GM21619 (cell line): ENCODE data around the gene SLC25A1.

Experiments used
- ATAC-seq: cut with Tn5 transposase; IDR thresholded peaks from one replicate; pipeline ENCODE4 v1.9.1; 2021; ENCODE audit not compliant: unreplicated experiment

The SLC25A1 gene

DNA sequence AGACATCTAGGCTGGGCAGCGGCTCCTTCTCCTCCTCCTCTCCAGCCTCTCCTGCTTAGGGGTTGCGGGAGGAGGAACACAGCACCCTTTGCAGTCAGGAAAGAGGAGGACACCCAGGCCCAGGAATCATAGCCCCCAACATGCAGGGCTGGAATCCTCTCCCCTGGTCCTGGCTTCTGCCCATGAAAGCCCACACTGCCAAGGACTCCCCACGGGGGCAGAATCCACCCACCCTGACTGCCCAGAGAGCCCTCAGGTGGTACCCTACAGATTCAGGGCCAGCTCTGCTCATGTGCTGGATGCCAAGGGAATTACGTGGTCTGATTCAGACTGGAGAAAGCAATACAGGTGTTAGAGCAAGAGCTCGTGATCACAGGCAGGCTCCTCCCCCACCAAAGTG, 38.6 kb downstream of the SLC25A1 start:
- ATAC-seq: no peak

GRCh38 chr22:19139001-19139356, 39.6 kb downstream of the SLC25A1 start:
- ATAC-seq: no peak

GRCh38 chr22:19138217-19139000, 40.1 kb downstream of the SLC25A1 start:
- no peak for ATAC-seq

DNA sequence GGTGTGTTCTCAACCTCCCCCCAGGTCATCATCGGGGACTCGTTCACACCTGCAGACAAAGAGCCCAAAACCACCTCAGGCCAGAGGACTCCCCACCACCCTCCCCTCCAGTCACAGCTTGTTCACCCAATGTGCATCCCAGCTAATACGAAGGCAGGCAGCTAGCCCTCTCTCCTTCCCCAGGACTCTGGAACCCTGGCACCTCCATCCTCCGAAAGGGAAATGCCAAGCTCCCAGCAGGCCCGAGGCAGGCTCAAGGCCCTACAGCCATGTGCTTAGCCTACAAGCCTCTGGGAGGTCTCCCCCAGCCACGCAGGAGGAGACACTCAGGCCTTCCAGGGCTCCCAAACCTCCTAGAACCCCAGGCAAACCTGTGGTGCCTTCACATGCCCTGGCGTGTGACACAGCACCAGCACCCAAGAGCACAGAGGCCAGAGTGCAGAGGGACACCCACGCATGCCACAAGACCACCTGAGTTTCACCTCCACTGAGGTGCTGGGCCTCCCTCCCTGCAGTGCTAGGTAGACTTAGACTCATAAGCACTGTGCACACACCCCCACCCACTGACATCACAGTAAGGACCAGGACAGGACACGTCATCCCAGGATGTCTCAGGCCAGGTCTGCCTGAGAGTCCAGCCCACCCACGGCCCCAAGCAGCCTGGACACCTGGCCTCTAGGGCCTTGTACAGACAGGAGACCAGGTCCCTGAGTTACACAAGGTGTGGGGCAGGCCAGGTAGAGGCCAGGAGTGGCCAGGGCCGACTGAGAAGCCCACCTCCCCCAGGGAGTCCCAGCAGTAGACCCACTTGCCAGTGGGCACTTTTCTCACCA, 40.9 kb downstream of the SLC25A1 start:
- ATAC-seq: no peak

DNA sequence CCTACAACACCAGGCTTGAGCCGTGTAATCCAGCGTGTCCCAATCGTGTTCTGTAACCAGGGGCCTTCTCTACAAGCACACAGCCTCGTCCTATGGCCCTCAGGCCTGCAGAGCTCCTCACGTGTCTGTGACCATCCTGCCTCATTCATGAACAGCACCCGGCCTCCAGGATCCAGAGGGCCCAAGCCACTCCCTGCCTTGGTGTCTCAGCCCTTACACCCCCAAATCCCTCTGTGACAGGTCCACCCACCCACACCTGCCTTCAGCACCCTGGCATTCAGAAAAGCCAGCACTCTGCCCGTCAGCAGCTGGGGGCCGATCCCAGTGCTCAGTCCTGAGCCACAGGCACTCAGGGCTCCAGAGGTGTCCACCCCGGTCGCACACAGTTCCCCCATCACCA, 41.6 kb downstream of the SLC25A1 start:
- ATAC-seq: no peak

DNA sequence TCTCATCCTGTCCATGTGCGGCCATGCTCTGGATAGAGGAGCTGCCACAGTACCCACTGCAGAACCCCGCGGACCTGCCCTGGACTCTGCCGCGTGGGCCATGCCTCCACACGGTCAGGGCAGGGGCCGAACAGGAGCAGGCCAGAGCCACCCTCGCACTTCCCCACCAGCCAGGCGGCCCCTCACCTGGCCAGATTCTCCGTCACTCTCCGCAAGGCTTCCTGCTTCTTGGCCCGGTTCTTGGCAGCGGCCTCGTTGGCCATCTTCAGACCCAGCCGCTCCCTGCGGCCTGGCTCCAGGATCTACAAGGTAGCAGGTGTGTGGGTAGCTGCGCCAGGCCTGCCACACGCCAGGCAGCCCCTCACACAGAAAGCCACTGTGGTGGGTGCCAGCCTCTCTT, 43.7 kb downstream of the SLC25A1 start:
- ATAC-seq: no peak

DNA sequence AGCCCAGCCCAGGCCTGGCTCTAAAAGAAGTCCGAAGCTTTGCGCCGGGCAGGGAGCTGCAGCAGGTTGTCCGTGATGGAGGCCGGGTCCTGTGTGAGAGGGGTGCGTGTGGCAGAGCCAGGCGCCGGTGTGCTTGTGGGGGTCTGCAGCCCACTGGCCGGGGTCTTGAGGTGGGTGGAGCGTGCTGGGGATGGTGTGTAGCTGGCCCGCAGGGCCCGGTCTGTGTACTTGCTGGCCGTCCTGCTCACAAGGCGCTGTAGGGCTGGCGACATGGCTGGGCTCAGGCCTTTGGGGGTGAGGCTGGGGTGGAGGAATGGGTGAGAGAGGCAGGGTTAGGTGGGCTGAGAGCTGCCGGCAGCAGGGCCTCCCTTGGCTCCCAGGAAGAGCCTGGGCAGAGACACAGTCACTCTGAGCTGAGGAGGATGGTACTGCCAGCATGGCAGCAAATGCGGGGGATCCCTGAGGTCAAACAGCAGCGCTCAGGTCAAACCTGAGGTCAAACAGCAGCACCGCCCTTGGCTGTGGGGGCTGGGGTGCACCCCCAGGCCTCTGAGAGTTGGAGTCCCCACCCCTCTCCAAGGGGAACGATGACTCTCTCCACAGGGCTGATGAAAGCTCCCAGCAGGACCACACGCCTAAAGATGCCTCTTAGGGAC, 44.2 kb downstream of the SLC25A1 start:
- no peak for ATAC-seq

GRCh38 chr22:19133561-19133960, 45.0 kb downstream of the SLC25A1 start:
- ATAC-seq: no peak

- ATAC-seq: no peak
These were observed 45.7 kb downstream of the SLC25A1 start for GRCh38 chr22:19132693-19133400.

- ATAC-seq: no peak
These were observed 46.4 kb downstream of the SLC25A1 start for GRCh38 chr22:19132153-19132552.

DNA sequence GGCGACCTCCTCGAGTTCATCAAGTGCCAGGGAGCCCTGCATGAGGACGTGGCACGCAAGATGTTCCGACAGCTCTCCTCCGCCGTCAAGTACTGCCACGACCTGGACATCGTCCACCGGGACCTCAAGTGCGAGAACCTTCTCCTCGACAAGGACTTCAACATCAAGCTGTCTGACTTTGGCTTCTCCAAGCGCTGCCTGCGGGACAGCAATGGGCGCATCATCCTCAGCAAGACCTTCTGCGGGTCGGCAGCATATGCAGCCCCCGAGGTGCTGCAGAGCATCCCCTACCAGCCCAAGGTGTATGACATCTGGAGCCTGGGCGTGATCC, 46.9 kb downstream of the SLC25A1 start:
- ATAC-seq: no peak

GRCh38 chr22:19130959-19131684, 47.4 kb downstream of the SLC25A1 start, which contains the start of gene TSSK2:
Gene TSSK2, plus strand, starts transcription at chr22:19131308. Its CDS starts 92 bp downstream, at chr22:19131400.
- ATAC-seq: no peak

GRCh38 chr22:19129871-19130270, 48.7 kb downstream of the SLC25A1 start:
- ATAC-seq: no peak

GRCh38 chr22:19128946-19129727, 49.4 kb downstream of the SLC25A1 start:
- no peak for ATAC-seq

- ATAC-seq: no peak
These were observed 50.5 kb downstream of the SLC25A1 start for GRCh38 chr22:19128009-19128401.

GRCh38 chr22:19127329-19128008, 51.1 kb downstream of the SLC25A1 start:
- no peak for ATAC-seq

DNA sequence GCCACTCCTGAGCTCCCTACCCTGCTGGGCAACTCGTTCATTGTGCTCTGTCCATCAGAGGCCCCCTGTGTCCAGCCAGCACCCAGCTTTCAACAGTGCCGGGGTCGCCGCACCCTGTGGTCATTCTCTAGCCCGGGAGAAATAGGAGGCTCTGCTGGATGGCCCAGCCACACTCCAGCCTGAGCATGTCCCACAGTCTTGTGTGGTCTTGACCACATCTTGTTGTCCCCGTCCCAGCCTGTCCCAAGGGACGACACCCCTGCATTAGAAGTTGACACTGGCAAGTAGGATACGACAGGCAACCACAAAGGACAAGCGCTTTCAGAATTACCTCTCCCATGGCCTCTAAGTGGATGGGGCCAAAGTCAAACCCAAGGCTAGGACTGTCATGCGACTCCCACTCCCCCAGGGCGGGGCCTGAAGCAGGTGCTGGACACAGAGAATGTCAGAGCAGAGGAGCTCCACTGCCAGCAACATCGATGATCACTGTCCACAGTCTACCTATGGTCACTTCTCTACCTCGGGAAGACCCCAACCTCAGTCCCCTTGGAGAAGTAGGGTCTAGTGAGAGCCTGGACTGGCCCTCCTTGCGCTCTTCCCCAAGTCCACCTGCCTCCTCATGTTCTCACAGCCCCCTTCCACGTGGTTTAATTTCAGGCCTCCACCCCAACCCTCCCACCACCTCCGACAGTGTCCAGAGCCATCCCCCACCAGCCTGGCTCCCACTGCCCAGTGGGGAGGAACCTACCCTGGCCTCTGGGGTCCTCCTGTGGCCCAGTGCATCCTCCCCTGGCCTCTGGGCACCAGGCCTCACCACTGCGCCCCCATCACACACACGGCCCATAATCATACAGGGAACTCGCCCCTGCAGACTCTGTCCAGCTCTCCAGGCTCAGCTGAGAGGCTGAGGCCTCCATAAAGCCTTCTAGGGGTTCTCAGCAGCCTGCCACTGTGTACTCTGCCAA, 51.9 kb downstream of the SLC25A1 start:
- ATAC-seq: no peak
